ENCODE measurements around the gene FOCAD. TPM values are rescaled to one million over a fixed set of nuclear protein-coding genes. Genes with fewer than 3 reads are reported as not detected.

The FOCAD gene
- total RNA-seq, 1 donor from 2014 or later, result 30.0 TPM

- no peak for DNase-seq (ENCODE audit: low read depth)
- no peak for TF ChIP-seq CTCF (conservative IDR thresholded peaks at IDR 0.05; ENCODE audit: low read depth, low read length)
- H3K4me3 ChIP-seq (ENCODE audit: low read depth, low read length), result no peak overlapping the region
Measured at GRCh38 chr9:20981486-20981885, 297.4 kb downstream of the FOCAD start.

- no peak overlapping the region for H3K4me3 ChIP-seq (ENCODE audit: low read depth, low read length)
- no peak for DNase-seq (ENCODE audit: low read depth)
- no peak for TF ChIP-seq CTCF (conservative IDR thresholded peaks at IDR 0.05; ENCODE audit: low read depth, low read length)
Measured at GRCh38 chr9:20984506-20984905, 300.4 kb downstream of the FOCAD start.

GRCh38 chr9:20985851-20986600, 302.0 kb downstream of the FOCAD start:
- no peak for TF ChIP-seq CTCF (conservative IDR thresholded peaks at IDR 0.05; ENCODE audit: low read depth, low read length)
- H3K4me3 ChIP-seq (ENCODE audit: low read depth, low read length), result no peak overlapping the region
- no peak for DNase-seq (ENCODE audit: low read depth)

- no peak for DNase-seq (ENCODE audit: low read depth)
- no peak for TF ChIP-seq CTCF (conservative IDR thresholded peaks at IDR 0.05; ENCODE audit: low read depth, low read length)
Measured at GRCh38 chr9:20987521-20987920, 303.5 kb downstream of the FOCAD start.

GRCh38 chr9:20988061-20988460, 304.0 kb downstream of the FOCAD start:
- TF ChIP-seq CTCF (conservative IDR thresholded peaks at IDR 0.05; ENCODE audit: low read depth, low read length), result no peak
- no peak for DNase-seq (ENCODE audit: low read depth)
- H3K4me3 ChIP-seq (ENCODE audit: low read depth, low read length), result no peak overlapping the region

More at GRCh38 chr9:20987521-20987920, 303.5 kb downstream of the FOCAD start:
- no peak overlapping the region for H3K4me3 ChIP-seq (ENCODE audit: low read depth, low read length)

GRCh38 chr9:20988671-20989315, 304.7 kb downstream of the FOCAD start:
- H3K4me3 ChIP-seq (ENCODE audit: low read depth, low read length), result no peak overlapping the region
- DNase-seq (ENCODE audit: low read depth), result no peak
- no peak for TF ChIP-seq CTCF (conservative IDR thresholded peaks at IDR 0.05; ENCODE audit: low read depth, low read length)

All from epithelial cell of proximal tubule (primary cell).